NCI-H82 treated with DMSO at 0.1 percent for 48 hours (cell line): ENCODE results near the gene SPATA21.

Experiments used
- DNase-seq: peaks from one replicate; lab custom pipeline; 2025; ENCODE audit not compliant: unreplicated experiment; lab: John Stamatoyannopoulos, UW

The SPATA21 gene

GRCh38 chr1:16422041-16422440, 15.2 kb downstream of the SPATA21 start:
- DNase-seq = no peak

- no peak for DNase-seq
These were observed 16.0 kb downstream of the SPATA21 start for GRCh38 chr1:16421201-16421600.

GRCh38 chr1:16420424-16421118, 16.7 kb downstream of the SPATA21 start:
- no peak for DNase-seq

- DNase-seq = no peak
These were observed 18.3 kb downstream of the SPATA21 start for GRCh38 chr1:16418823-16419425.

- DNase-seq = no peak
These were observed 24.0 kb downstream of the SPATA21 start for GRCh38 chr1:16413191-16413590.

GRCh38 chr1:16410803-16411202, 26.4 kb downstream of the SPATA21 start:
- DNase-seq = no peak

GRCh38 chr1:16409536-16410152, 27.6 kb downstream of the SPATA21 start:
- DNase-seq = no peak

GRCh38 chr1:16406868-16407267, 30.4 kb downstream of the SPATA21 start:
- no peak for DNase-seq

GRCh38 chr1:16405441-16405840, 31.8 kb downstream of the SPATA21 start:
- no peak for DNase-seq

GRCh38 chr1:16402742-16403141, 34.5 kb downstream of the SPATA21 start:
- no peak for DNase-seq

- no peak for DNase-seq
These were observed 38.8 kb downstream of the SPATA21 start for GRCh38 chr1:16398371-16398953.

- no peak for DNase-seq
These were observed 40.1 kb downstream of the SPATA21 start for GRCh38 chr1:16397120-16397519.

GRCh38 chr1:16396591-16396990, 40.6 kb downstream of the SPATA21 start:
- no peak for DNase-seq

GRCh38 chr1:16394977-16395376, 42.2 kb downstream of the SPATA21 start:
- DNase-seq = no peak

GRCh38 chr1:16393570-16394521, 43.4 kb downstream of the SPATA21 start:
- DNase-seq = no peak

- DNase-seq = no peak
These were observed 44.3 kb downstream of the SPATA21 start for GRCh38 chr1:16392740-16393569.

- DNase-seq = no peak
These were observed 45.8 kb downstream of the SPATA21 start for GRCh38 chr1:16391411-16391810.

GRCh38 chr1:16387201-16388188, 49.7 kb downstream of the SPATA21 start:
- DNase-seq = no peak
